Measurements from ENCODE around the gene TMEM245.

TMEM245 gene

DNA sequence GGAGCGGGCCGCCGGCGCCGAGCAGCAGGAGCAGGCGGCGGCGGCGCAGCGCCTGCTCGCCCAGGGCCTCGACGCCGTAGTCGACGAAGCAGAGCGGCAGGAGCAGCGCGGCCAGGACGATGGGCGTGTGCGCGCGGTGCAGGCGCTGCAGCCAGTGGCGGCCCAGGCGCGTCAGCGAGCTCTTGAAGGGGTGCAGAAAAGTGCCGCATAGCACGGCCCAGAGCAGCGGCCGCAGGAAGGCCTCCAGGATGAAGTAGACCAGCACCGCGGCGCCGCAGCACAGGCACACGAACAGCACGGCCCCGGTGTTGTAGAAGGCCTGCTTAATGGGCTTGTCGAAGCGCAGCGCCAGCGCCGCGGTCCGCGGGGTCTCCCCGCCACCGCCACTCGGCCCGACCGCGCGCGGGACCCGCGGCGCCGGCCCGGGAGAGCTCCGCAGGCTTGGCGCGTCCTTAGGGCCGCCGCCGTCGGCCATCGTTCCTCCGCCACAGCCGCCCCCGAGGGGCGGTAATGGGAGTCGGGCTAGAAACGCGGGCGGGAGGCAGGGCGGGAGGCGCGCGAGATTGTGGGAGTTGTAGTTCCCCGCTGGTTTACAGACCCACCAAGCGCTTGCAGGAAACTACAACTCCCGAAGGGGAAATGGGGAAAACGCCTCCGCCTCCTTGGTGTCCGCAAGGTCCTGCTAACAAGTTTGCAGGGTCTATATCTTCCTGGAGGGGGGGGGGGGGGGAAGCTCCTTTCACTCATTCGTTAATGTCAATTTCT, at the start of gene TMEM245:
Gene TMEM245 (minus strand): TSS at position 509 of the 765 bp plus-strand sequence. CDS start 34 bp downstream, at position 475.
- peak; percentile 89 to 91 (median 90) for DNase-seq (ENCODE audit: low read depth in 2 of 3, low spot score in 1 of 3)

DNA sequence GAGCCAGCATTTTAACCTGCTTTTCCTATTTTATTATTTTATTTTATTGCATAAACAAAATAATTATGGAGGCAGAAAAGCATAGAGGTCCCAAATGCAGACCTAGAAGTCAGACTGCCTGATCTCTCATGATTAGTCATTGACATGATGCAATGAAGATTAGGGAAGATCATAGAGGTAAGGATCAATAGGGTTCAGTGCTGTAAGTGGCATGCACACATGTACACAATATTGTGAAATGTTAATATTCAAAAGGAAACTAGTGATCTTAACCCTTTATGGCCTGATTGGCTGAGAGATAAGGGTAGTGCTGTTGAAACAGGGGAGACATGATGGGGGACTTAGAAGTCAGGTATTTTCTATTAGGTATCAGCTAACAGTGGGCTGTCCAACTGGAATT, 48.4 kb upstream of the TMEM245 start:
- no peak for DNase-seq (ENCODE audit: low read depth in 2 of 3, low spot score in 1 of 3)

DNA sequence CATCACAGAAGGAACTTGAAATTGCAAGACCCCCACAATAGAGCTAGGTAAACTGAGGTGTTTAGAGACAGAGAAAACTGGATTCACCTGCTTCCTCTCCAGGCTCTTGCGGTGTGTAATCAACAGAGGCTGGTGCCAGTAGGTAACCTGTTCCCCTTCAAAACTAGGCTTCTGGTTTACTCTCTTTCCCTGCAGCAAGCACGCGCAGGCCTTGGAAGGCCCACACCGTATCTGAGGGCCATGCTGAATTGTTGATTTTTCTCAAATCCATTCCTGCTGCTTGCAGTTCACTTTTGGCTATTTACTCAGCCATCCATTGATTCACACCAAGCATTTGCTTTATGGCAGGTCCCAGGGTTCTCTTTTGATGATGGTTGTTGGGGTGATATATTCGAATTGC, 48.0 kb upstream of the TMEM245 start:
- no peak for DNase-seq (ENCODE audit: low read depth in 2 of 3, low spot score in 1 of 3)

DNA sequence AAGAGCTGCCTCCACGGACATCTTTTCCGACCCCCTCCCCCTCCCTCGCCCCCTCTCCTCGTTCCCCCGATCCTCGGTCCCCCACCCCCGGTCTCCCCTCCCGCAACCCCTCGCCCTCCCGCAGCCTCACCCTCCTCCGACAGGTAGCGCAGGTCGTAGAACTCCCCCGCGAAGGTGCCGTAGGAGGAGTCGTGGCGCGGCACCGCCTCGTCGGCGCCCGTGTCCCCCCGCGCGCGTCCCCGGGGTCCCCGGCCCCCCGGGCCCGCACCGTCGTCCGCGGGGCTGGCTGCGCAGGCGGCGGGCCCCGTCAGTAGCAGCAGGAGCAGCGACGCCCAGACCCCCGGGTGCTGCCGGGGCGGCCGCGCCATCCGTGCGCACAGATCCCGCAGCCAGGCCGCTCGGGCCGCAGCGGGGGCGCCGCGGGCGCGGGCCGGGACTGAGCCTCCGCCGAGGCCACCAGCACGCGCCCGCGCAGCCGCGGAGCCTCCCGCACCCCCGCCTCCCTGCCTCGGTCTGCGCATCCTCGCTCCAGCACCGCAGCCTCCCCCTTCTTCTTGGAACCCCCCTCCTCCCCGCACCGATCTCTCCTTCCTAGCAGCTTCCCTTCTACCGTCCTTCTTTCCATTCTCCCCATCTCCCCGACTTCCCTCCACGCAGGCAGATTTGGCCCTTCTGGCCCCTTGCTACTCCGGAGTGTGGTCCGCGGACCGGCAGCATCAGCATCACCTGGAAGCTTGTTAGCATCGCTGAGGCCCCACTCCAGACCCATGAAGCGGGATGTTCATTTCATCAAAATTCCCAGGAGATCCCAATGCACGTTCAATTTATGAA, 47.2 kb upstream of the TMEM245 start, which contains the start of gene FRRS1L:
Gene FRRS1L (minus strand): TSS at position 479 of the 831 bp plus-strand sequence. CDS start 111 bp downstream, at position 368.
- DNase-seq (ENCODE audit: low read depth in 2 of 3, low spot score in 1 of 3), result no peak

DNA sequence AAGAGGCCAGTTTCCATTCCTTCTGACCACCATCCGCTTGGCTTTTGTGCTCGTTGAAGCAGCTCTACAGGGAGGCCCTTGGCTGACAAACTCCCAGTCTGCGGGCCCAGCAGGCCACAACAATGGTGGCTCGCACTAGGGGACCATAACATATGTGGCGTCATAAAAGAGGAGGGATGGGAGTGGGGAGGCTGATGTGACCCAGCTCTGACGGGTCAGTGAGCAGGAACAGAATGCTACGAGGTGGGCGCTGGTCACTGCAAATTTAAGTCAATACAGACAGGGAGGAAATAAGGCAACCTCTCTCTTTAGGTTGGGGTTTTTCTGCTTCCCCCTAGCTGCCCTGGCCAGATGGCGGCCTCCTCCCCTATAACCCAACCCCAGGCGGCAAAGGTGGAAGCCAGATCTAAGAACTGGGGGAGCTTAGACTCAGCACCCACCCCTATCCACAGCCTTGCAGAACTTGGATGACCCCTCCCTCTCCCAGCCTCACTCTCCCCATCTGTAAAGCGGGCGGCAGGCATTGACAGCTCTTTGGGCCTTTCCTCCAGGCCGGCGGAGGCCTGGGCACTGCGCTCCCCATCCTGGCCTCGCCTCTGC, 46.5 kb upstream of the TMEM245 start:
- DNase-seq (ENCODE audit: low read depth in 2 of 3, low spot score in 1 of 3), result no peak

DNA sequence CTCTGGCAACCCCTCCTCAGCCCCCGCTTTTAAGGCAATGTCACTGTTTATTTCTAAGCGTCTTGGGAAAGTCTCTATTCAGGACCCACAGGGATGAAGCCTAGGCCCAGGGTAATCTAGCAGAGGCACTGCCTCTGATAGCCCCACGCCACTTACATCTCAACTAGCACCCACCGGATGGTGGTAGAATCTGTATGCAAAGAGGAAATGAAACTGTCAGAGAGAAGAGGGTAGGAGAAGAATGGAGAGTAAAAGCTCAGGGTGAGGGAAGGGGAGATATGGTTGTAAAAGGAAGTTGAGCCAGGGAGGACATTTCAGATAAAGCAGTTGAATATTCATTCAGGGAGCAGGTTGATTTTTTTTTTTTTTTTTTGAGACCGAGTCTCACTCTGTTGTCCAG, 44.3 kb upstream of the TMEM245 start:
- DNase-seq (ENCODE audit: low read depth in 2 of 3, low spot score in 1 of 3), result no peak

DNA sequence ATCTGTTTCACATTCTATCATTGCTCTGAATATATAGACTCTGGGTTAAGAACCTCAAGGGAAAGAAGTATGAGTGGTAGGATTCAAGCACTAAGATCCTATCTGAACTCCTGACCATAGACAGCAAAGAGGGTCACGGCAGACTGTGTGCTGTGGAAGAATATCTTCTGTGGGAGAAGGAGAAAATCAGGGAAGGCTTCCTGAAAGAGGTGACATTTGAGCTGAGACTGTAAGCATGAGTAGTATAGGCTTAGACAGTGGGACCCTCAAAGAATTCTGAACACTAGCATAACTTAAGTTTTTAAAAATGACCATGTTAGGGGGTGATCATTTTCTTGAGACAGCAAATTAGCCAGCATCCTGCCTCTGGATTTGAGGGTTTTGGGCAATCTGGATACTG, 43.4 kb upstream of the TMEM245 start:
- DNase-seq (ENCODE audit: low read depth in 2 of 3, low spot score in 1 of 3), result no peak

DNA sequence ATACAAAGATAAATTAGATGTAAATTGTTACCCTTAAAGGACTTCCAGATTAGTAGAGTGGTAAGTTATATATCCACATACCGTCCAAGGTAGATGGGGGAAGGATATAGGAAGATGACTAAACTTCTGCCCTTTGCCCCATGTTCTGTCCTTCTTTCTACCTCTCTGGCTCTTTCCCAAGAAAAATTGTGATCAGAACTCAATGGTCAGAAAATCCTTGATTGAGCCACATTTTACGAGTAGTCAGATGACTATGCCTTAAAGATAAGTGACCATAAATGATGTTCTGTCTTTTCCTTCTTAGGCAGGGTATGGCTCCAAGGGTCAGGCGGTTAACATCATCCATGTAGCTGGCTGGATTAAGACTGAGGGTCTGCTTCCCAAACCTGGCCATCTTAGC, 42.9 kb upstream of the TMEM245 start:
- DNase-seq (ENCODE audit: low read depth in 2 of 3, low spot score in 1 of 3), result no peak

DNA sequence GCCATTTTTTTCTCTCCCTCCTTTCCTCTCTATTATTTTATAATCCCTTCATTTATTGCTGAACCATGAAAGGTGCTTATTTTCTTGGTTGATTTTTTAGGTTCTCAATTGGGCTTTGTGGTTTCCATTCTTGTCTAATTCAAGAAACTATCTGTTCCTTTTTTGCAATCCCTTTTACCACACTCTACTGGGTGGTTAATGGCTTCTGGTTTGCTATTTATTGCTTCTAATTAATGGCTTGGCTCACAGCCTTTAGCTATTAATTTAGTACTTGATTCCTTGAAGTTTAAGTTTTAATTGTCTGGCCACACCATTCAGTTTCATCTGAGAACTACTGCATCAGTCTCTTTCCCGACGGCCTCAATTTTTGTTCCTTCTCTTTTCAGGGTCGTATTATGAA, 41.7 kb upstream of the TMEM245 start:
- no peak for DNase-seq (ENCODE audit: low read depth in 2 of 3, low spot score in 1 of 3)

DNA sequence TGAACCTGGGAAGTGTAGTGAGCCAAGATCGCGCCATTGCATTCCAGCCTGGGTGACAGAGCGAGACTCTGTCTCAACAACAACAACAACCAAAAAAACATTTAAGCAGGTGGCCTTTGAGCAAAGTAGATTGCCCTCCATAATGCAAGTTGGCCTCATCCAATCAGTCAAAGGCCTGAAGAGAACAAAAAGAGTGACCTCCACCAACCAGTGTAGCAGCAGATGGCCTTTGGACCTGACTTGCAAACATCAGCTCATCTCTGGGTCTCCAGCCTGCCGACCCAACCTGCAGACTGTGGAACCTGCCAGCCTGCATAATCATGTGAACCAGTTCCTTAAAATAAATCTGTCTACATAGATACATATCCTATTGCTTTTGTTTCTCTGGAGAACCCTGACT, 39.8 kb upstream of the TMEM245 start:
- DNase-seq (ENCODE audit: low read depth in 2 of 3, low spot score in 1 of 3), result no peak

DNA sequence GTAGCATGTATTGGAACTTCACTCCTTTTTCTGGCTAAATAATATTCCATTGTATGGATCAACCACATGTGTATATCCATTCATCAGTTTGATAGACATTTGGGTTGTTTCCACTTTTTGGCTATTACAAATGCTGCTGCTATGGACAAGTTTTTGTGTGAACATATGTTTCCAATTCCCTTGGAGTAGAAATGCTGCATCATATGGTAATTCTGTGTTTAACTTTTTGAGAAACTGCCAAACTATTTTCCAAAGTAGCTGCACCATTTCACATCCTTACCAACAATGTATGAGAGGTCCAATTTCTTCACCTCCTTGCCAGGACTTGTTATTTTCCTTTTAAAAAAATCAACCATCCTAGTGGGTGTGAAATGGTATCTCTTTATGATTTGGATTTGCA, 38.9 kb upstream of the TMEM245 start:
- no peak for DNase-seq (ENCODE audit: low read depth in 2 of 3, low spot score in 1 of 3)

DNA sequence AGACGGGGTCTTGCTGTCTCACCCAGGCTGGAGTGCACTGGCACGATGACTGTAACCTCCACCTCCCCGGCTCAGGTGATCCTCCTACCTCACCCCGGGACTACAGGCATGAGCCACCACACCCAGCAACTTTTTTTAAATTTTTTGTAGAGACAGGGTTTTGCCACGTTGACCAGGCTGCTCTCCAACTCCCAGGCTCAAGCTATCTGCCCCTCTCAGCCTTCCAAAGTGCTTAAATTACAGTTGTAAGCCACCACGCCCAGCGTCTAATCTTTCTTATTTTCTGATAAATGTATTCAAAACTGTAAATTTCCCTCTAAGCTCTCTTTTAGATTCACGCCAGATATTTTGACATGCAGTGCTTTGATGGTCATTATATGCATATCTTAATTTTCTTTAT, 37.0 kb upstream of the TMEM245 start:
- no peak for DNase-seq (ENCODE audit: low read depth in 2 of 3, low spot score in 1 of 3)

DNA sequence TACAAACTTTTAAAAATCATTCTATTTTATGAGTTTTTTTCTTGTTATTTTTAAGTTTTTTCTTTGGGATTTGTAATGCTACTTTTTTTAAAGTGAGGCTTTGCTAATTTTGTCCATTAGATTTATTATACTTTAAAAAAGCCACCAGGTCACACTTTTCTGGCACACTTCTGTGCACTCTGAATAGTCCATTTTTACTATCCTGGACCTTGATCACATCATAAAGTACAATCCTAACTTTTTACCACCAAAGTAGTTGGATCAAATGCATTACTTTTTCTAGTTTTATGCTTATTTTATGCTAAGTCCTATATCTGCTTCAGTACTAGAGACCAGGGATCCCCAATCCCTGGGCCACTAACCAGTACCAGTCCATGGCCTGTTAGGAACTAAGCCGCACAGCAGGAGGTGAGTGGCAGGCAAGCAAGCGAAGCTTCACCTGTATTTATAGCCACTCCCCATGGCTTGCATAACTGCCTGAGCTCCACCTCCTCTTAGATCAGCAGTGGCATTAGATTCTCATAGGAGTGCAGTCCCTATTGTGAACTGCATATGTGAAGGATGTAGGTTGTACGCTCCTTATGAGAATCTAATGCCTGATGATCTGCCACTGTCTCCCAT, 31.3 kb upstream of the TMEM245 start:
- no peak for DNase-seq (ENCODE audit: low read depth in 2 of 3, low spot score in 1 of 3)

DNA sequence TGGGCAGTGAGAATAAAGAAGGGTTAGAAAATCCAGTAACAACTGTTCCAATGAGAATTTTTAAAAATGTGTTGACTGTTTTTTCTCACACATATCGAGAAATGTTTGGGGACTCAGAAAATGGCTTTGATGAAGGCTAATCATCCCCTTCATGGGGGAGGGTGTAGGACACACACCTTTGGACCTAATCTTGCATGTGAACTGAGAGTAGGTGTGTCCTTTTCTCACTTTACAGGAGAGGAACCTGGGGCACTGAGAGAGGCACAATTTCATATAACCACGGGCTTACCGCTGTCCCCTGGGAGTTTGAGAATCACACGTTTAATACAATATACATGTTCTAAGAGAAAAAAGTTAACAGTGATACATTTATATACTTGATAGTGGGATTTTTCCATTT, 30.0 kb upstream of the TMEM245 start:
- DNase-seq (ENCODE audit: low read depth in 2 of 3, low spot score in 1 of 3), result no peak

DNA sequence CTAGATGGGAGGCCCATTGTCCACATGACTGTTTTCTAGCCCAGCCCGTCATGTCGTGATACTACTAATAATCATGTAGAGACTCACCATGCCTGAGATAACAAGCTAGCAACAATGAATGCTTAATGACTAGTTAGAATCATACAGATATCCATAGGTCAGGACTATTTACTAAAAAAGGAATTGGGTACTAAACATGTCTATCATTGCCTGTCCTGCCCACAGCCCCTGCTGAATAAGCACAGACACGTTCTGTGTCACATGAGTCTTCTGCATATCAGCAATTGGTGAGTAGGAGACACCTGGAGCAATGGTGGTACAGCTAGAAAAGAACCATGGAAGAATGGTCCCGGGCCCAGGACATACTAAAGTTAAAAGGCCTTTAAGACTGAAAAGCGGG, 29.3 kb upstream of the TMEM245 start:
- no peak for DNase-seq (ENCODE audit: low read depth in 2 of 3, low spot score in 1 of 3)

DNA sequence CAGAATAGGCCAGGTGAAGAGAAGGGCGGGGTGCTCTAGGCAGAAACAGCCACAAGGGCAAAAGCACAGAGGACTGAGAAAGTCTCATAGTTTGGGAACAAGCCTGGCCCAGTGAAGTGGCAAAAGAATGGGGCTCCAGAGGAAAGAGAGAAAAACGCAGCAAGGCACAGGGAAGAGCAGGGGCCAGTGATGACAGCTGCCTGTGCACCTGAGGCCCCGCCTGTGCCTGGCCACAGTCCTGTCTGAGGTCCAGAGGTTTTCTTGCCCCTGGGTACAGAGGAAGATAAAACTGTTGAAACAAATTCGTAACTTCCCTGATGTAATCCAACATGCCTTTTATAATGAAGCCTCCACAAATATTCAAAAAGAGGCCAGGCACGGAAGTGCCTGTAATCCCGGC, 25.3 kb upstream of the TMEM245 start:
- DNase-seq (ENCODE audit: low read depth in 2 of 3, low spot score in 1 of 3), result no peak

DNA sequence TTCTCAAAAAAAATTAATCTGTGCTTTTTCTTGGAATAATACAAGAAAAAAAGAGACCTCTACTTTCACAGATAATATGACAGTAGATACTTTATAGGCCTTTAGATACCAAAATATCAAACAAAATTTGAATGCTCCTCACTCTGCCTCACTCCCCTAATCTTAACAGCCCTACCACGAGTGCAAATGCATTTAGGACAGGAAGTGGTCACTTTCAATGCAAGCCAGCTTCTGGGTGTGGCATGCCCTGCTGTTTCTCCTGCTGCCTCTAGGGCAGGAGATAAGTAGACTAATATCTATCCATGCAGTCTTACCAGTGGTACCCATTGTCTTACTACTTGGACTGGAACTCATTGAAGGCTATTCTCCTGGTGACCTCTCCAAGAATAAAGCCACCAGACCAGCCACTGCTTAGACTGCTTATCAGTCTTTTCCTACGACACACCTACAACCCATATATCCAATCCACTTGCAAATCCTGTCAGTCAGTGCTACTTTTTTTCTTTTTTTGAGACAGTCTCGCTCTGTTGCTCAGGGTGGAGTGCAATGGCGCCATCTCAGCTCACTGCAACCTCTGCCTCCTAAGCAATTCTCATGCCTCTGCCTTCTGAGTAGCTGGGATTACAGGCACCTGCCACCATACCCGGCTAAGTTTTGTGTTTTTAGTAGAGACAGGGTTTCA, 24.3 kb upstream of the TMEM245 start:
- peak in 1 of 3 donors; percentile 4 for DNase-seq (ENCODE audit: low read depth in 2 of 3, low spot score in 1 of 3)

DNA sequence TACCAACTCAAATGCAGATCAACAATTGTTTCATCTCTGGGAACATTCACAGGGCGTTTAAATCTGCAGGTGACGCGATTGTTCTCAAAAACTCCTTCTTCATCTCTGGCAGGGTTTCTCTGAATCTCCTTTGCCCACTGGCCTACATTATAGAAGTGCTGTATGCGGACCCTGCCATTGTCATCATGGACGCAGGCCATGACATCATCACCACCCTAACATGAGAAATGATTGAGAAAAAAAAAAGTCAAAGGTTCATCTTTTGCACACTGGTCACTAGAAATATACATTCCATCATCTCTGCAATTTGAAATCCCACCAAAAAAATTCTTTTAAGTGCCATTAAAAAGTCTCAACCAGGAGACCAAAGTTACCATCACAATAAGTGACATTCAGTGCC, 21.6 kb upstream of the TMEM245 start:
- no peak for DNase-seq (ENCODE audit: low read depth in 2 of 3, low spot score in 1 of 3)

DNA sequence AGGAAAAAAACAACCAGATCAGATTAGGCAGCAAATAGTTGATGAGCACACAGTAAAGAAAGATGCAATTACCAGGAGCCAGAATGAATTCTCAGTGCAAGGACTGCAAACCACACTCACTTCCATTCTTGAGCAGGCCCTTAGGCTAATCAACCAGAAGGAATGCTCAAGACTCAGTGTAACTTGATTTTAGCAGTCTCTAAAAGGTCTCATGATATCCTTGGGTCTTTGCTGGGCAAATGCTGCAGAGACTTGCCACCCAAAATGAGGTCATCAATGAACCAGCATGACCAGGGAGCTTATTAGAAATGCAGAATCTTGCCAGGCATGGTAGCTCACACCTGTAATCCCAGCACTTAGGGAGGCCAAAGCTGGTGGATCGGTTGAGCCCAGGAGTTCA, 20.1 kb upstream of the TMEM245 start:
- DNase-seq (ENCODE audit: low read depth in 2 of 3, low spot score in 1 of 3), result no peak

DNA sequence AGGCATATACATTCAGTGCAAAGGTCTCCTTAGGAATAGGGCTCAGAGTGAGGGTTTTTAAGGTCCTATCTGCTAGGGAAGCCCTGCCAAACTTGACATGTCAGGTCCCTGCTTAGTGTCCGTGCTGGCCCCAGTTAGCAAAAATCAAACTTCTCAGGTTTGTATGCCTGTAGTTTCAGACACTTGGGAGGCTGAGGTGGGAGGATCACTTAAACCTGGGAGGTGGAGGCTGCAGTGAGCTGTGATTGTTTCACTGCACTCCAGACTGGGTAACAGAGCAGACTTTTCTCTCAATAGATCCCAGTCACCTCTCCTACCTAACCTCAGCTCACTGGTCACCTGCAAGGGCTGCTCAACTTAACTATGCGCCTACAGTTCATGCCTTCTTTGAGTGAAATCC, 18.7 kb upstream of the TMEM245 start:
- DNase-seq (ENCODE audit: low read depth in 2 of 3, low spot score in 1 of 3), result no peak

DNA sequence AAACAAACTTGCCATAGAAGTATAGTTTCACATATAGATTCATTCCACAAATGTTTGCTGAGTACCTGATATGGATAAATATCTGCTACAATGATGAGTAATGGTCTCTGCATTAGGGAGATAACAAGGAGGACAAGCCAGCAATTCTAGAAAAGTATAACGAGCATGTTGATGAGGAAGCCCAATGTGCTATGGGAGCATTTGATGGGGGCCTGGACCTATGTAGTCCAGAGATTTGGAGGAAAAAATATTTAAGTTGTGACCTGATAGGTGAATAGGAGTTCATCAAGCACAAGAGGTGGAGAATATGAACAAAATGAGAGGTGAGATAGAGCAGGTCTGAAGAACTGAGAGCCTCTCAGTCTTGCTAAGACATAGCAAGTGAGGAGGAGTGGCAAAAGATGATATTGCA, 14.4 kb upstream of the TMEM245 start:
- DNase-seq (ENCODE audit: low read depth in 2 of 3, low spot score in 1 of 3), result no peak
